ENCODE results near the gene EMP3.

The EMP3 gene

GRCh38 chr19:48342841-48343540 lies 17.6 kb downstream of the EMP3 start:
- in situ Hi-C loops (cut with MboI; ENCODE audit: low sequenced_read_pairs), result no loop called here

DNA sequence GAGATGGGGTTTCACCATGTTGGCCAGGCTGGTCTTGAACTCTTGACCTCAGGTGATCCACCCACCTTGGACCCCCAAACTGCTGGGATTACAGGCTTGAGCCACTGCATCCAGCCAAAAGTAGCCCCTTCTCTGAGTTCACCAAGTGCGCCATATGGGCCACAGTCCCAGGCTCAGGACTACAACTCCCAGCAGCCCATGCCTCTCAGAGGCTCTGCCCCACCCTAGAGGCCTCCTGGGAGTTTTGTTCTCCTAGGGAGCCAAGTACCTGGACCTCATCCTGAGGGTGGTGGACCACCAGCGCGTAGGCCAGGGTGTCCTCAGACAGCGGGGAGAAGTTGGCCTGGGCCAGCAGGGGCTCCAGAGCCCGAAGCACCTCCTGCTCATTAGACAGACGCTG lies 19.5 kb downstream of the EMP3 start:
- in situ Hi-C loops (cut with MboI; ENCODE audit: low sequenced_read_pairs), result no loop called here

DNA sequence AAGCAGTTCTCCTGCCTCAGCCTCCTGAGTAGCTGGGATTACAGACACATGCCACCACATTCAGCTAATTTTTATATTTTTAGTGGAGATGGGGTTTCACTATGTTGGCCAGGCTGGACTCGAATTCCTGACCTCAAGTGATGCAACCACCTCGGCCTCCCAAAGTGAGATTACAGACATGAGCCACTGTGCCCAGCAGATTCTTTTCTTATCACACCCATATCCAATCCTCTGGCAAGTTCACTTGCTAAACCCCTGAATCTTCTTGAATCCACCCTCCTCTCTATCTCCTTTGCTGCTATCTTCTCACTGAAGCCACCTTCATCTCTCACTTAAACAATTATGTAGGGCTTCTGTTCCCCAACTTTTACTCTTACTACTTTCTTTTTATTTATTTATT lies 20.8 kb downstream of the EMP3 start:
- in situ Hi-C loops (cut with MboI; ENCODE audit: low sequenced_read_pairs), result no loop called here

- in situ Hi-C loops (cut with MboI; ENCODE audit: low sequenced_read_pairs), result no loop called here
These were observed 22.7 kb downstream of the EMP3 start for GRCh38 chr19:48348045-48348444.

DNA sequence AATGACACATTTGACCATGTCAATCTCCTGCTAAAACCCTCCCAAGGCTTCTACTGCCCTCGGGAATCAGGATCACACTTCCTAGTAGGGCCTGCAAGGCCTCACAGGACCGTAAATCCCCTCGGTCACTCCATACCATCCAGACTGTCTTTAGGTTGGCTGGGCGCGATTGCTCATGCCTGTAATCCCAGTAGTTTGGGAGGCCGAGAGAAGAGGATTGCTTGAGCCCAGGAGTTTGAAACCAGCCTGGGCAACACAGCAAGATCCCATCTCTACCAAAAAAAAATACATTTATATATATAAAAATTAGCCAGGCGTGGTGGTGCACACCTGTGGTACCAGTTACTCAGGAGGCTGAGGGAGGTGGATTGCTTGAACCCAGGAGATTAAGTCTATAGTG lies 23.4 kb downstream of the EMP3 start:
- in situ Hi-C loops (cut with MboI; ENCODE audit: low sequenced_read_pairs), result no loop called here

GRCh38 chr19:48350856-48351255 lies 25.5 kb downstream of the EMP3 start:
- in situ Hi-C loops (cut with MboI; ENCODE audit: low sequenced_read_pairs), result no loop called here

- in situ Hi-C loops (cut with MboI; ENCODE audit: low sequenced_read_pairs), result no loop called here
These were observed 26.0 kb downstream of the EMP3 start for GRCh38 chr19:48351341-48351752.

GRCh38 chr19:48353677-48354076 lies 28.3 kb downstream of the EMP3 start:
- in situ Hi-C loops (cut with MboI; ENCODE audit: low sequenced_read_pairs), result no loop called here

DNA sequence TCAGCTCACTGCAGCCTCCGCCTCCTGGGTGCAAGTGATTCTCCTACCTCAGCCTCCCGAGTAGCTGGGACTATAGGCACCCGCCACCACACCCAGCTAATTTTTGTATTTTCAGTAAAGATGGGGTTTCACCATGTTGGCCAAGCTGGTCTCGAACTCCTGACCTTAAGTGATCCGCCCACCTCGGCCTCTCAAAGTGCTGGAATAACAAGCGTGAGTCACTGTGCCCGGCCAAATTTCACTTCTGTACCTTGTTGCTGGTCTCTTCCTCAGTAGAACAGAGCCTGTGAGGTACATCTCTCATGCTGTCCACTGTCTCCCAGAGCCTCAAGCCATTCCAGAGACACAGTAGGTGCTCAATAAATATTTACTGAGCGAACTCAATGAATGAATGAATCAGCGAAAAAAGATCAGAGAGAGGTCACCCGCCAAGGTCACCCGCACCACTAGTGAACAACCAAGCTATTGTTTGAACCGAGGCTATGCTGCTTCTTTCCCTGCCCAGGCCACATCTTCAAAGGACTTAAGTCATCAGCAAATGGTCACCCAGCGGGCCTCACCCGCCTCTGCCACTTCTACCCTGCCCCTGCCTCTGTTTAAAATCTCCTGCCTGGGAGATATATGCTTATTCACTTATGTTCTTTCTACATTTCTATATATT lies 29.1 kb downstream of the EMP3 start:
- in situ Hi-C loops (cut with MboI; ENCODE audit: low sequenced_read_pairs), result no loop called here

DNA sequence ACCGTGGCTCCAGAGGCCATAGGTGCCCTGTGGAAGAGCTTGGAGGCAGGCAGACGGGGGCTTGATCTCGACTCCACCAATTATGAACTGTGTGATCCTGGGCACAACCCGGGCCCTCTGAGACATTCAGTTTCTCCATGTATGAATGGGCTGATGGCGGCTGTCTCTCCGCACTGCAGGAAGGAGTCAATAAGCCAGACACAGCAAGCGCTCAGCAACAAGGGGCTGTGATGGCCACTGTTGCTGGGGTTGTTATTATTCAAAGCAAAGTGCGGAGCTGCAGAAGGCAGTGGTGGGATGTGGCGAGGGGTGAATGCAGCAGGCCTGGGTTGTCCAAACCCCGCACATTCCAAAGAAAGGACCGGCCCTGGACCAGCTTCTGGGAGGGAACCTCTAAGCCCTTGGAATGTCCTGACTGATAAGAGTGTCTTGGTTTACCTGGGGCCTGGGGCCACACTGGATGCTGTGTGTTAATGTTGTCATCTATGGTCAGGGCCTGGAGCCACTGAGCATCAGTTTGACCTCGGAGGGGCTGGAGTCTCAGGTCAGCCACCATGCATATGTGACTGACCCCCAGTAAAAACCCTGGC lies 30.1 kb downstream of the EMP3 start:
- in situ Hi-C loops (cut with MboI; ENCODE audit: low sequenced_read_pairs), result no loop called here

- in situ Hi-C loops (cut with MboI; ENCODE audit: low sequenced_read_pairs), result no loop called here
These were observed 33.8 kb downstream of the EMP3 start for GRCh38 chr19:48359123-48359522.

DNA sequence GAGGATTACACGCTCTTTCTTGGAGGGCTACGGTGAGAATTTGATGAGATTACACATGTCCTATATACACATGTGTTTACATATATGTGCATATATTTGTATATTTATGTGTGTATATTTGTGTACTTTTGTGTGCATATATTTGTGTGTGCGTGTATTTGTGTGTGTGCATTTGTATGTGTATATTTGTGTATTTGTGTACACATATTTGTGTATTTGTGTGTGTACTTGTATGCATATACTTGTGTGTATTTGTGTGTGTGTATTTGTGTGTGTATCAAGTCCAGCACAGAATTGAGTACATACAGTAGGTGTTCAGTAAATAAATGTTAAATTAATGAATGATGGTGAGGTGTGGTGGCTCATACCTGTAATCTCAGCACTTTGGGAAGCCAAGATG lies 36.6 kb downstream of the EMP3 start:
- in situ Hi-C loops (cut with MboI; ENCODE audit: low sequenced_read_pairs), result no loop called here

GRCh38 chr19:48362716-48363499 lies 37.6 kb downstream of the EMP3 start:
- in situ Hi-C loops (cut with MboI; ENCODE audit: low sequenced_read_pairs), result no loop called here

- in situ Hi-C loops (cut with MboI; ENCODE audit: low sequenced_read_pairs), result no loop called here
These were observed 38.1 kb downstream of the EMP3 start for GRCh38 chr19:48363500-48363809.

DNA sequence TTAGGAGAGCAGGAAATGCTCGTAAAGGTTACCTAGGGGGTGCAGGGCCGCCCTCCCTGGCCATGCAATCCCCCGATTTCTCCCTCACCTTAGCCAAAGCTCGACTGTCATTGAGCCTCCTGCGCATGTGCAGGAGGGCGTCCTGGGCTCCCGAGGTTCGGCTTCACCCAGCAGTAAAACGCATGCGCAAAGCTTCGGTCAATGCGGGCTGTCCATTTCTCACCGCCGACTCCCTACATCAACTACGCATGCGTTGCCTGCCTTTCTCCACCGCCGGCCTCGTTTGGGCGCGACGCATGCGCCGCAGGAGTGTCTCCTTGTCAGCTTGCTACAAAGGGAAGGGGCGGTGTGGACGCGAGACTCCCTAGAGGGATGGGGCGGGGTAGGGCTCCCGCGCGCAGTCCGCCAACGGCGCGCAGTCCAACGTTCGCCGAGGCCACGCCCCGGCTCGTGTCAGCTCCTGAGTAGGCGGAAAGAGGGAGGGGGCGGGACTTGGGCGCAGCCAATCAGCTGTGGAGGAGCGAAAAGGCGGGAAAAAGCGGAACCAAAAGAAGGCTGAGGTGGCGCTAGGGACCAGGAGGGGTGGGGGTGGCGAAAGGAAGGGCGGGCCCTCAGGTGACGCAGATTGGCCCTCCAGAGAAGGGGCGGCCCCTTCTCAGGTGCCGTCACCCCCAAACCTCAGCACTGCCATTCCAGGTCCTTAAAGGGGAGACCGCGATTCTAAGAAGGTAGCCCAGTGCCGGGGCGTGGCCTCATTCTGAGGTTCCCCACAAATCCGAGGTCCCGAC lies 38.7 kb downstream of the EMP3 start, which contains the start of the genes SYNGR4 and TMEM143:
Gene SYNGR4, plus strand, starts transcription at position 558 of the 788 bp plus-strand sequence. CDS start 1,476 bp downstream, outside the sequence.
Gene TMEM143, minus strand, starts transcription at position 131 of the 788 bp plus-strand sequence. Its CDS starts 20 bp downstream, at position 111.
- in situ Hi-C loops (cut with MboI; ENCODE audit: low sequenced_read_pairs), result no loop called here

GRCh38 chr19:48364598-48365348 lies 39.4 kb downstream of the EMP3 start:
- in situ Hi-C loops (cut with MboI; ENCODE audit: low sequenced_read_pairs), result no loop called here

DNA sequence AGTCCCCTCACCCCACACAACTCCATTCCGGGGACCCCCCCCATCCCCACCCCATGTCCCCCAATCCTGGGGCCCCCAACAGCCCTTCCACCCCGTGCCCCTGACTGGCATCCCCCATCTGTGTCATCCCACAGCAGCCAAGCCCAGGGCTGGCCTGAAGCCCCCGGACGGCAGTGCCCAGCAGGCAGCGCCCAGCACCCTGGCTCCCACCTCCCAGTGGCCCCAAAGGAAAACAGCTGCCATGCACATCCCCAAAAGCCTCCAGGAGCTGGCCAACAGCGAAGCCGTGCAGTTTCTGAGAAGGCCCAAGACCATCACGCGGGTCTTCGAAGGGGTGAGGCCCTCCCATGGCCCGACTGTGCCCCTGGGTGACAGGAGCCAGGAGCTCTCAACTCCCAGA lies 40.2 kb downstream of the EMP3 start:
- in situ Hi-C loops (cut with MboI; ENCODE audit: low sequenced_read_pairs), result no loop called here

DNA sequence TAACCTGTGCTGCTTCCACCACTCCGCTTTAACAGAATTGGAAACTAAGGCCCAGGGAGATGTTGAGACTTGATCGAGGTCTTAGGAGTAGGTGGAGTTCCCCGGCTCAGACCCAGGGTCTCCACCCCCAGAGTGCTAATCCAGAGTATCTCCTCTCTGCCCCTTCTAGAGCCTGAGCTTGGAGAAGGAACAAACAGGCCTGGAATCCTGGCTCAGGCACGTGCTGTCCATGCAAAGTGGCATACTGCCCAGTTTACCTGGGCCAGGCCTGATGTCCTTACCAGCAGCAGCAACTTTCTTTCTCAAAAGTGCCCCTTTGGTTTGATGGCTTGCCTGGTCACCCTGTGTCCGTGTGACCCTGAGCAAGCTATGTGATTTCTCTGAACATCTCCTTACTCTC lies 42.5 kb downstream of the EMP3 start:
- in situ Hi-C loops (cut with MboI; ENCODE audit: low sequenced_read_pairs), result no loop called here

GRCh38 chr19:48368936-48369335 lies 43.6 kb downstream of the EMP3 start:
- in situ Hi-C loops (cut with MboI; ENCODE audit: low sequenced_read_pairs), result no loop called here

DNA sequence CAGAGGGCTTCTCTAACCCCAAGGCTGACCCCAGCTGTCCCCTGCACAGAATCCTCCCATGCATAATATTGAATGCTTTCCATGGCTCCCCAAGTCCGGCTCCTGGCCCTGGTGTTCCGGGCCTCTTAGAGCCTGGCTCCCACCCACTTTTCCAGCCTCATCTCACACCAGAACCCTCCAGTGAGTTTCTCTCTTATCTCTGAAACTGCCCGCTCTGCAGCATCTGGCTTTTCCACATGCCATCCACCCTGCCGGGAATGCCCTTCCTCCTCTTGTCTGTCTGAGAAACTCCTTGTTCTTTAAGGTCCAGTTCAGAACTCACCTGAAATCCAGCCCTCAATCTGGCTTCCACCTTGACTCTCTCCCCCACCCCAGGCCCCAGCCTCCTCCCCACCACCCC lies 45.6 kb downstream of the EMP3 start:
- in situ Hi-C loops (cut with MboI; ENCODE audit: low sequenced_read_pairs), result no loop called here

All from HL-60/S4 (cell line).